Neural progenitor cell (in vitro differentiated cells): ENCODE results near the gene USP14.

ENCODE experiments used
- EZH2phosphoT487 ChIP-seq: fragments of 200-600 bp; sonication (generic); IDR thresholded peaks from 2 replicates; pipeline ENCODE4 v1.6.1; 2017; ENCODE audit warnings: antibody characterized with exemption
- TF ChIP-seq, protein P1 (sequence below): fragments of 200-600 bp; sonication (generic); IDR thresholded peaks from 2 replicates; pipeline ENCODE4 v1.5.1; 2017; ENCODE audit warnings: antibody characterized with exemption, mild to moderate bottlenecking

DNA sequence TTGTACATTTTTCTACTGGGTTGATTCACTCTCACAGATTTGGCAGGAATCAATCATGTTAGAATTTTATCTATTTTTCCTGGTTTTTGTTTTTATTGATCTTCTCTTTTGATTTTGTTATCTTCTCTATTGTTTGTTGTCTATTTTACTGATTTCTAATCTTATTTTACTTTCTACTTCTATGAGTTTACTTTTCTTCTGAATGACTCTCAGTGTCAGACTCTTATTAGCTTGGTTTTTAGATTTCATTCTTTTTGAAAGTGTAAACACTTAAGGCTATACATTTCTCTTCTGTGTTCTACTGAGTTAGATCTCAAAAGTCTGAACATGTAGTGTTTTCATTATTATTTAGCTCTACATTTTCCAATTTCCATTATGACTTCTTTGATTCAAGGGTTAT lies 62.4 kb downstream of the USP14 start:
- TF ChIP-seq EZH2phosphoT487 = no peak
- TF ChIP-seq, protein P1, sequence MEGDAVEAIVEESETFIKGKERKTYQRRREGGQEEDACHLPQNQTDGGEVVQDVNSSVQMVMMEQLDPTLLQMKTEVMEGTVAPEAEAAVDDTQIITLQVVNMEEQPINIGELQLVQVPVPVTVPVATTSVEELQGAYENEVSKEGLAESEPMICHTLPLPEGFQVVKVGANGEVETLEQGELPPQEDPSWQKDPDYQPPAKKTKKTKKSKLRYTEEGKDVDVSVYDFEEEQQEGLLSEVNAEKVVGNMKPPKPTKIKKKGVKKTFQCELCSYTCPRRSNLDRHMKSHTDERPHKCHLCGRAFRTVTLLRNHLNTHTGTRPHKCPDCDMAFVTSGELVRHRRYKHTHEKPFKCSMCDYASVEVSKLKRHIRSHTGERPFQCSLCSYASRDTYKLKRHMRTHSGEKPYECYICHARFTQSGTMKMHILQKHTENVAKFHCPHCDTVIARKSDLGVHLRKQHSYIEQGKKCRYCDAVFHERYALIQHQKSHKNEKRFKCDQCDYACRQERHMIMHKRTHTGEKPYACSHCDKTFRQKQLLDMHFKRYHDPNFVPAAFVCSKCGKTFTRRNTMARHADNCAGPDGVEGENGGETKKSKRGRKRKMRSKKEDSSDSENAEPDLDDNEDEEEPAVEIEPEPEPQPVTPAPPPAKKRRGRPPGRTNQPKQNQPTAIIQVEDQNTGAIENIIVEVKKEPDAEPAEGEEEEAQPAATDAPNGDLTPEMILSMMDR = no peak
